SK-N-SH (cell line): ENCODE data around the gene GTPBP8. TPM values are rescaled to one million over a fixed set of nuclear protein-coding genes. Genes with fewer than 3 reads are reported as not detected.

Experiments used
- CTCF ChIA-PET: fragments of 300-600, 350-600 bp; formaldehyde crosslinking; extraction: SDS; loops from one replicate; lab custom pipeline; 2021; lab: Yijun Ruan, JAX
- POLR2A ChIA-PET: fragments of 350-600 bp; sonication (Branson Sonifier 250); formaldehyde crosslinking; extraction: SDS; loops from one replicate; lab custom pipeline; 2020; ENCODE audit warnings: antibody characterized with exemption, inconsistent platforms; lab: Yijun Ruan, JAX
- DNase-seq: peaks from one replicate; pipeline ENCODE4 v3.0.0; 2012
- H2AFZ ChIP-seq: fragments of 200-600 bp; sonication (generic); 2 replicates; pipeline ENCODE4 v1.8.1; 2016; ENCODE audit warnings: antibody characterized with exemption, mild to moderate bottlenecking, low read depth
- H3F3A ChIP-seq: fragments of 200-600 bp; sonication (generic); replicated peaks from 2 replicates; pipeline ENCODE3; 2016; ENCODE audit warnings: antibody characterized with exemption, mild to moderate bottlenecking; ENCODE audit not compliant: insufficient read depth
- H3K27ac ChIP-seq, 2 experiments: fragments of 200-500 bp in 1 of 2; fragments of 200-600 bp in 1 of 2; sonication (Bioruptor generic) in 1 of 2; sonication (generic), shearing (Covaris generic) in 1 of 2; 2 replicates each; pipeline versions ENCODE4 v1.5.1 to v1.6.1; 2014 to 2016; ENCODE audit warnings: low read depth in 2 of 2, inconsistent platforms in 1 of 2, low read length in 1 of 2, mild to moderate bottlenecking in 1 of 2, mixed read lengths in 1 of 2
- H3K27me3 ChIP-seq: fragments of 200-600 bp; sonication (generic), shearing (Covaris generic); 2 replicates; pipeline ENCODE4 v1.6.1; 2016; ENCODE audit warnings: mixed run types; ENCODE audit not compliant: insufficient read depth
- H3K36me3 ChIP-seq, 2 experiments: fragments of 200-500 bp in 1 of 2; fragments of 200-600 bp in 1 of 2; sonication (Bioruptor generic) in 1 of 2; sonication (generic) in 1 of 2; replicated peaks in 1 of 2; 2 replicates each; pipeline versions ENCODE3 to v1.5.1; 2014 to 2016; ENCODE audit warnings: low read length in 1 of 2, mild to moderate bottlenecking in 1 of 2; ENCODE audit not compliant: insufficient read depth in 2 of 2, control insufficient read depth in 1 of 2
- H3K4me1 ChIP-seq, 2 experiments: fragments of 200-500 bp in 1 of 2; fragments of 200-600 bp in 1 of 2; sonication (Bioruptor generic) in 1 of 2; sonication (generic), shearing (Covaris generic) in 1 of 2; 2 replicates each; pipeline versions ENCODE4 v1.5.1 to v1.6.1; 2014 to 2016; ENCODE audit warnings: low read depth in 1 of 2, low read length in 1 of 2, mixed run types in 1 of 2; ENCODE audit not compliant: insufficient read depth in 2 of 2, control insufficient read depth in 1 of 2
- H3K4me2 ChIP-seq: fragments of 200-600 bp; sonication (generic), shearing (Covaris generic); 2 replicates; pipeline ENCODE4 v1.6.1; 2017; ENCODE audit warnings: mixed run types
- H3K4me3 ChIP-seq, 2 experiments: fragments of 200-500 bp in 1 of 2; fragments of 200-600 bp in 1 of 2; sonication (Bioruptor generic) in 1 of 2; sonication (generic), shearing (Covaris generic) in 1 of 2; 2 replicates each; pipeline versions ENCODE4 v1.5.1 to v1.8.1; 2014 to 2016; ENCODE audit warnings: low read depth in 2 of 2, inconsistent platforms in 1 of 2, low read length in 1 of 2, mild to moderate bottlenecking in 1 of 2, mixed read lengths in 1 of 2, moderate library complexity in 1 of 2
- H3K79me2 ChIP-seq: fragments of 200-600 bp; sonication (generic); 2 replicates; pipeline ENCODE4 v1.8.1; 2017; ENCODE audit warnings: mild to moderate bottlenecking; ENCODE audit not compliant: insufficient read depth
- H3K9ac ChIP-seq: fragments of 200-600 bp; sonication (generic); 2 replicates; pipeline ENCODE4 v1.6.1; 2017; ENCODE audit warnings: mixed run types
- H3K9me2 ChIP-seq: fragments of 200-600 bp; sonication (generic); 2 replicates; pipeline ENCODE4 v1.6.1; 2017; ENCODE audit warnings: mixed run types
- H3K9me3 ChIP-seq: fragments of 200-600 bp; sonication (generic); 2 replicates; pipeline ENCODE4 v1.6.1; 2017; ENCODE audit warnings: mixed run types, mild to moderate bottlenecking, moderate library complexity
- H4K20me1 ChIP-seq: fragments of 200-600 bp; sonication (generic); 2 replicates; pipeline ENCODE4 v1.6.1; 2017; ENCODE audit warnings: mild to moderate bottlenecking, mixed run types; ENCODE audit not compliant: insufficient read depth
- ELF1 ChIP-seq: IDR thresholded peaks from 2 replicates; pipeline ENCODE4 v1.4.0; 2012
- EP300 ChIP-seq, 2 experiments: IDR thresholded peaks; 2 replicates each; pipeline versions ENCODE4 v1.4.0 to v1.6.1; 2012; ENCODE audit warnings: borderline replicate concordance in 1 of 2, low read depth in 1 of 2, low read length in 1 of 2
- MXI1 ChIP-seq: IDR thresholded peaks from 2 replicates; pipeline ENCODE4 v1.6.1; 2012; ENCODE audit warnings: mild to moderate bottlenecking, low read depth, low read length, improper control_type of control experiment
- NFIC ChIP-seq: IDR thresholded peaks from 2 replicates; pipeline ENCODE4 v1.4.0; 2012; ENCODE audit warnings: borderline replicate concordance
- RAD21 ChIP-seq: IDR thresholded peaks from 2 replicates; pipeline ENCODE4 v1.6.1; 2012; ENCODE audit warnings: mild to moderate bottlenecking, low read length
- RFX5 ChIP-seq: IDR thresholded peaks from 2 replicates; pipeline ENCODE4 v1.6.1; 2012; ENCODE audit warnings: mild to moderate bottlenecking, improper control_type of control experiment, low read length
- SIN3A ChIP-seq: IDR thresholded peaks from 2 replicates; pipeline ENCODE4 v1.6.1; 2012; ENCODE audit warnings: low read depth, mild to moderate bottlenecking, low read length, moderate library complexity, borderline replicate concordance
- YY1 ChIP-seq: IDR thresholded peaks from 2 replicates; pipeline ENCODE4 v1.4.0; 2012; ENCODE audit warnings: low read depth, mild to moderate bottlenecking
- WGBS: methylation state at CpG from one replicate; pipeline ENCODE4 v1.1.6; 2017; ENCODE audit warnings: low lambda C conversion rate; 5-methylcytosine and 5-hydroxymethylcytosine counted together
- polyA plus RNA-seq, 3 experiments: library from polyadenylated mRNA; depleted of rRNA; stranded (reverse); fragments of >200 nt; gene quantifications; 2 replicates each; pipeline ENCODE4 v1.2.3, GENCODE V29; 2012
- TF ChIP-seq, protein P1 (sequence below): fragments of 150-350 bp; IDR thresholded peaks from 2 replicates; pipeline ENCODE4 v1.6.1; 2016; ENCODE audit warnings: mild to moderate bottlenecking, low read depth, low read length
- TF ChIP-seq, protein P2 (sequence below): IDR thresholded peaks from 2 replicates; pipeline ENCODE4 v1.4.0; 2012; ENCODE audit warnings: low read depth, borderline replicate concordance
- TF ChIP-seq, protein P3 (sequence below): IDR thresholded peaks from 2 replicates; pipeline ENCODE4; 2012
- TF ChIP-seq, protein P4 (sequence below): fragments of 150-350 bp; IDR thresholded peaks from 2 replicates; pipeline ENCODE4 v1.6.1; 2017; ENCODE audit warnings: antibody characterized with exemption, low read length, low read depth, borderline replicate concordance

Gene GTPBP8
- polyA plus RNA-seq, 1 of the 3 experiments (the other 2 are of a cell fraction): 20.1 TPM

DNA sequence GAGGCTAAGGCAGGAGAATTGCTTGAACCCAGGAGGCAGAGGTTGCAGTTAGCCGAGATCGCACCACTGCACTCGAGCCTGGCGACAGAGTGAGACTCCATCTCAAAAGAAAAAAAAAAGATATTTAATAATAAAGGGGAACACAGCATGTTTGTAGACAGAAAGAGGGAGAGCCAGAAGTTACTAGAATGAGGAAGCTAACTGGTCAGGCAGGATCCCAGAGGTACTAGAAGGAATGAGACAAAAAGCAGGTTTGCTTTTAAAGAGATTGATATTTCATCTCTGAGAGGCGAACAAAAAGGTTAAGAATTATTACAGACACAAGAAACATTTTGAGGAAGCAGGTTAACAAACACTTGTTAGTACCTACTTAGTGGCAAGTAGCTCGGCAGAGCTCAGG is 25.1 kb upstream of the GTPBP8 start:
- no peak overlapping the region for H3K4me2 ChIP-seq
- no peak overlapping the region for H2AFZ ChIP-seq
- DNase-seq: no peak
- H3K36me3 ChIP-seq: no peaks in the 10 kb centered on the region
- no peaks in the 10 kb centered on the region for H3K79me2 ChIP-seq
- CTCF ChIA-PET: interaction anchor here (1.2 to 4.2 kb wide), 3 partner anchors 14 to 323 kb away, joined by 3 to 28 read pairs (median 4); no protein-coding TSS in a partner anchor
- 74% methylated on average over 6 of the region's 6 CpGs for WGBS
- H3F3A ChIP-seq: no peaks in the 10 kb centered on the region
- no peaks in the 10 kb centered on the region for H3K4me1 ChIP-seq
- H3K27ac ChIP-seq: no peak overlapping the region
- POLR2A ChIA-PET: no interaction called here
- TF ChIP-seq, protein P1, sequence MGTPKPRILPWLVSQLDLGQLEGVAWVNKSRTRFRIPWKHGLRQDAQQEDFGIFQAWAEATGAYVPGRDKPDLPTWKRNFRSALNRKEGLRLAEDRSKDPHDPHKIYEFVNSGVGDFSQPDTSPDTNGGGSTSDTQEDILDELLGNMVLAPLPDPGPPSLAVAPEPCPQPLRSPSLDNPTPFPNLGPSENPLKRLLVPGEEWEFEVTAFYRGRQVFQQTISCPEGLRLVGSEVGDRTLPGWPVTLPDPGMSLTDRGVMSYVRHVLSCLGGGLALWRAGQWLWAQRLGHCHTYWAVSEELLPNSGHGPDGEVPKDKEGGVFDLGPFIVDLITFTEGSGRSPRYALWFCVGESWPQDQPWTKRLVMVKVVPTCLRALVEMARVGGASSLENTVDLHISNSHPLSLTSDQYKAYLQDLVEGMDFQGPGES: no peak
- TF ChIP-seq YY1 (no peak), SIN3A (no peak), ELF1 (no peak), EP300 (IDR thresholded peaks at IDR 0.05; ENCODE audit: borderline replicate concordance in 1 of 2, low read depth in 1 of 2, low read length in 1 of 2) (no peak), NFIC (no peak)
- TF ChIP-seq, protein P2, sequence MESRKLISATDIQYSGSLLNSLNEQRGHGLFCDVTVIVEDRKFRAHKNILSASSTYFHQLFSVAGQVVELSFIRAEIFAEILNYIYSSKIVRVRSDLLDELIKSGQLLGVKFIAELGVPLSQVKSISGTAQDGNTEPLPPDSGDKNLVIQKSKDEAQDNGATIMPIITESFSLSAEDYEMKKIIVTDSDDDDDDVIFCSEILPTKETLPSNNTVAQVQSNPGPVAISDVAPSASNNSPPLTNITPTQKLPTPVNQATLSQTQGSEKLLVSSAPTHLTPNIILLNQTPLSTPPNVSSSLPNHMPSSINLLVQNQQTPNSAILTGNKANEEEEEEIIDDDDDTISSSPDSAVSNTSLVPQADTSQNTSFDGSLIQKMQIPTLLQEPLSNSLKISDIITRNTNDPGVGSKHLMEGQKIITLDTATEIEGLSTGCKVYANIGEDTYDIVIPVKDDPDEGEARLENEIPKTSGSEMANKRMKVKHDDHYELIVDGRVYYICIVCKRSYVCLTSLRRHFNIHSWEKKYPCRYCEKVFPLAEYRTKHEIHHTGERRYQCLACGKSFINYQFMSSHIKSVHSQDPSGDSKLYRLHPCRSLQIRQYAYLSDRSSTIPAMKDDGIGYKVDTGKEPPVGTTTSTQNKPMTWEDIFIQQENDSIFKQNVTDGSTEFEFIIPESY: no peak
- no peak overlapping the region for H3K9ac ChIP-seq
- H4K20me1 ChIP-seq: no peaks in the 10 kb centered on the region
- H3K27me3 ChIP-seq: no peaks in the 10 kb centered on the region; the same call in 1 of the 2 replicates
- no peak overlapping the region for H3K4me3 ChIP-seq
- no peaks in the 10 kb centered on the region; the same call in 1 of the 2 replicates for H3K9me3 ChIP-seq
- no peaks in the 10 kb centered on the region for H3K9me2 ChIP-seq

DNA sequence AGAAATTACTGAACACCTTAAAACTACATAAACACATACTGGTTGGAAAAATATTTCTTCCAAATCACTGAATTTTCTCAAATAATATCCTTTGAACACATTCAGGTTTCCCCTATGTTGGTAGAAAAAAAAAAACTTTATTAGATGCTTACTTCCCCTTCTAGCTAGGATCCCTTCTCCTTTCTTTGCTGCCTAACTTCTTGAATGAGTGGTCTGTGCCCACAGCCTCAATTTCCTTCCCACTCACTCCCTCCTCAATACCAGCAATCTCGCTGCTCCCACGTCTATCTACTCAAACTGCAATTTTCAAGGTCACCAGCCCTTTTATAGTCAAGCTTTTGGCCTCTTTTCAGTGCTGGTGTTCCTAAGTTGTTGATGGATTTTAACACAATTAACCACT is 24.2 kb upstream of the GTPBP8 start:
- Histone ChIP-seq H4K20me1 (no peaks in the 10 kb centered on the region), H3K4me3 (no peak overlapping the region), H3K79me2 (no peaks in the 10 kb centered on the region), H3K4me2 (no peak overlapping the region), H3K4me1 (no peaks in the 10 kb centered on the region)
- ChIA-PET POLR2A (no interaction called here), CTCF (interaction anchor here (0.6 to 4.2 kb wide), 2 partner anchors 12 to 13 kb away, joined by 3 to 28 read pairs; no protein-coding TSS in a partner anchor)
- no peak for DNase-seq
- WGBS: 60% methylated on average over 2 of the region's 2 CpGs
- TF ChIP-seq NFIC (no peak), RFX5 (no peak), MXI1 (no peak), YY1 (no peak), RAD21 (no peak)
- TF ChIP-seq, protein P3, sequence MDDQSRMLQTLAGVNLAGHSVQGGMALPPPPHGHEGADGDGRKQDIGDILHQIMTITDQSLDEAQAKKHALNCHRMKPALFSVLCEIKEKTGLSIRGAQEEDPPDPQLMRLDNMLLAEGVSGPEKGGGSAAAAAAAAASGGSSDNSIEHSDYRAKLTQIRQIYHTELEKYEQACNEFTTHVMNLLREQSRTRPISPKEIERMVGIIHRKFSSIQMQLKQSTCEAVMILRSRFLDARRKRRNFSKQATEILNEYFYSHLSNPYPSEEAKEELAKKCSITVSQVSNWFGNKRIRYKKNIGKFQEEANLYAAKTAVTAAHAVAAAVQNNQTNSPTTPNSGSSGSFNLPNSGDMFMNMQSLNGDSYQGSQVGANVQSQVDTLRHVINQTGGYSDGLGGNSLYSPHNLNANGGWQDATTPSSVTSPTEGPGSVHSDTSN: no peak
- TF ChIP-seq, protein P4, sequence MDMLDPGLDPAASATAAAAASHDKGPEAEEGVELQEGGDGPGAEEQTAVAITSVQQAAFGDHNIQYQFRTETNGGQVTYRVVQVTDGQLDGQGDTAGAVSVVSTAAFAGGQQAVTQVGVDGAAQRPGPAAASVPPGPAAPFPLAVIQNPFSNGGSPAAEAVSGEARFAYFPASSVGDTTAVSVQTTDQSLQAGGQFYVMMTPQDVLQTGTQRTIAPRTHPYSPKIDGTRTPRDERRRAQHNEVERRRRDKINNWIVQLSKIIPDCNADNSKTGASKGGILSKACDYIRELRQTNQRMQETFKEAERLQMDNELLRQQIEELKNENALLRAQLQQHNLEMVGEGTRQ: no peak
- TF ChIP-seq, all 33 proteins: peak for 0
- H2AFZ ChIP-seq: no peak overlapping the region
- H3F3A ChIP-seq: no peaks in the 10 kb centered on the region
- no peak overlapping the region for H3K9ac ChIP-seq
- no peaks in the 10 kb centered on the region for H3K9me3 ChIP-seq
- H3K36me3 ChIP-seq: no peaks in the 10 kb centered on the region
- H3K9me2 ChIP-seq: no peaks in the 10 kb centered on the region
- no peak overlapping the region for H3K27ac ChIP-seq
- no peaks in the 10 kb centered on the region; the same call in 1 of the 2 replicates for H3K27me3 ChIP-seq
